Measurements from ENCODE around the gene GALNT5. TPM values are rescaled to one million over a fixed set of nuclear protein-coding genes. Genes with fewer than 3 reads are reported as not detected.

Gene GALNT5
- total RNA-seq, 1 donor from 2014 or later: 1.7 TPM

GRCh38 chr2:157348291-157348921 is 90.9 kb downstream of the GALNT5 start:
- no peaks in the 10 kb centered on the region for H3K36me3 Mint-ChIP-seq
- peaks cover 8% of the 10 kb centered on the region for H3K9me3 Mint-ChIP-seq
- H3K27ac Mint-ChIP-seq: no peak overlapping the region
- TF ChIP-seq CTCF (conservative IDR thresholded peaks at IDR 0.05): no peak
- no peaks in the 10 kb centered on the region for H3K4me1 Mint-ChIP-seq (ENCODE audit: unreplicated experiment)
- no peak for DNase-seq (ENCODE audit: extremely low spot score, unreplicated experiment)
- H3K4me3 Mint-ChIP-seq: no peak overlapping the region
- no peaks in the 10 kb centered on the region for H3K27me3 Mint-ChIP-seq

GRCh38 chr2:157349949-157350515 is 92.5 kb downstream of the GALNT5 start:
- DNase-seq (ENCODE audit: extremely low spot score, unreplicated experiment): no peak
- Mint-ChIP-seq H3K27ac (no peak overlapping the region), H3K9me3 (peaks cover 4% of the 10 kb centered on the region), H3K36me3 (no peaks in the 10 kb centered on the region), H3K27me3 (no peaks in the 10 kb centered on the region), H3K4me3 (no peak overlapping the region), H3K4me1 (ENCODE audit: unreplicated experiment) (no peaks in the 10 kb centered on the region)
- TF ChIP-seq CTCF (conservative IDR thresholded peaks at IDR 0.05): no peak

GRCh38 chr2:157355618-157356017 is 98.1 kb downstream of the GALNT5 start:
- Mint-ChIP-seq H3K27me3 (no peaks in the 10 kb centered on the region), H3K4me3 (no peak overlapping the region), H3K27ac (no peak overlapping the region)

GRCh38 chr2:157359628-157360027 is 102.1 kb downstream of the GALNT5 start:
- Mint-ChIP-seq H3K4me1 (ENCODE audit: unreplicated experiment) (no peaks in the 10 kb centered on the region), H3K36me3 (no peaks in the 10 kb centered on the region), H3K27ac (no peak overlapping the region), H3K4me3 (no peak overlapping the region), H3K9me3 (peaks cover 7% of the 10 kb centered on the region), H3K27me3 (no peaks in the 10 kb centered on the region)
- TF ChIP-seq CTCF (conservative IDR thresholded peaks at IDR 0.05): no peak
- no peak for DNase-seq (ENCODE audit: extremely low spot score, unreplicated experiment)

More at GRCh38 chr2:157355618-157356017, 98.1 kb downstream of the GALNT5 start:
- no peaks in the 10 kb centered on the region for H3K4me1 Mint-ChIP-seq (ENCODE audit: unreplicated experiment)
- no peak for TF ChIP-seq CTCF (conservative IDR thresholded peaks at IDR 0.05)
- peaks cover 4% of the 10 kb centered on the region for H3K9me3 Mint-ChIP-seq
- H3K36me3 Mint-ChIP-seq: no peaks in the 10 kb centered on the region
- no peak for DNase-seq (ENCODE audit: extremely low spot score, unreplicated experiment)

- Mint-ChIP-seq H3K27me3 (no peaks in the 10 kb centered on the region), H3K4me3 (no peak overlapping the region), H3K36me3 (no peaks in the 10 kb centered on the region), H3K4me1 (ENCODE audit: unreplicated experiment) (peaks cover 4% of the 10 kb centered on the region), H3K27ac (no peak overlapping the region), H3K9me3 (peaks cover 7% of the 10 kb centered on the region)
- no peak for DNase-seq (ENCODE audit: extremely low spot score, unreplicated experiment)
- TF ChIP-seq CTCF (conservative IDR thresholded peaks at IDR 0.05): no peak
These were observed 104.0 kb downstream of the GALNT5 start for GRCh38 chr2:157361526-157361925.

Data from type B pancreatic cell (in vitro differentiated cells).